SK-N-SH (cell line): ENCODE data around the gene FAXDC2.

Experiments used
- CHD2 ChIP-seq: fragments of 150-350 bp; IDR thresholded peaks from 2 replicates; pipeline ENCODE4 v1.6.1; 2018; ENCODE audit warnings: low read length; ENCODE audit not compliant: partially characterized antibody
- CTCF ChIP-seq: fragments of 200-600 bp; sonication (generic); IDR thresholded peaks from 2 replicates; pipeline ENCODE4 v1.6.1; 2017; ENCODE audit warnings: antibody characterized with exemption, mild to moderate bottlenecking, moderate library complexity
- NRF1 ChIP-seq: IDR thresholded peaks from 2 replicates; pipeline ENCODE4 v1.6.1; 2012; ENCODE audit warnings: low read depth, mild to moderate bottlenecking, low read length

GRCh38 chr5:154830219-154830595, 20.2 kb downstream of the FAXDC2 start:
- no peak for TF ChIP-seq CTCF
- TF ChIP-seq CHD2, result no peak
- no peak for TF ChIP-seq NRF1
